IPS-NIHi11 (cell line): ENCODE measurements around the gene PFN3.
A peak's percentile ranks its signal among the peaks of the same experiment; 100 is the strongest.

ENCODE experiments used
- DNase-seq: peaks from one replicate; pipeline ENCODE4 v3.0.0; 2012; ENCODE audit warnings: mixed read lengths, low spot score

PFN3 gene

GRCh38 chr5:177359860-177360259, 40.6 kb downstream of the PFN3 start:
- DNase-seq = no peak

GRCh38 chr5:177359451-177359851, 41.0 kb downstream of the PFN3 start:
- DNase-seq = no peak

GRCh38 chr5:177358370-177358819, 42.1 kb downstream of the PFN3 start:
- DNase-seq = no peak

- DNase-seq = no peak
These were observed 42.8 kb downstream of the PFN3 start, which contains the start of gene RGS14 for GRCh38 chr5:177357459-177358351. Gene RGS14 (plus strand): TSS chr5:177357924. CDS start chr5:177358025, 101 bp downstream.

GRCh38 chr5:177357146-177357458, 43.4 kb downstream of the PFN3 start:
- no peak for DNase-seq

GRCh38 chr5:177356746-177357145, 43.7 kb downstream of the PFN3 start:
- no peak for DNase-seq

- DNase-seq = no peak
These were observed 44.6 kb downstream of the PFN3 start for GRCh38 chr5:177355868-177356168.

- no peak for DNase-seq
These were observed 45.1 kb downstream of the PFN3 start for GRCh38 chr5:177355162-177355867.

- DNase-seq = no peak
These were observed 45.8 kb downstream of the PFN3 start for GRCh38 chr5:177354711-177355110.

- DNase-seq = no peak
These were observed 46.2 kb downstream of the PFN3 start for GRCh38 chr5:177354256-177354655.

- DNase-seq = no peak
These were observed 47.4 kb downstream of the PFN3 start for GRCh38 chr5:177353093-177353492.

GRCh38 chr5:177351392-177352329, 48.8 kb downstream of the PFN3 start, which contains the start of gene LMAN2:
Gene LMAN2 (minus strand): TSS chr5:177351668. CDS start chr5:177351647, 21 bp downstream.
- peak; percentile 96 for DNase-seq

- no peak for DNase-seq
These were observed 49.6 kb downstream of the PFN3 start for GRCh38 chr5:177350776-177351391.
